ENCODE measurements around the gene MS4A5.

- TF ChIP-seq EZH2 (IDR thresholded peaks at IDR 0.05; ENCODE audit: borderline replicate concordance, low read length) (no peak), CTCF (IDR thresholded peaks at IDR 0.05; ENCODE audit: low read length) (no peak)
These were observed 26.2 kb downstream of the MS4A5 start, which contains the start of gene MS4A1 for GRCh38 chr11:60455531-60456042.

Measured in OCI-LY1 (cell line).